Stimulated activated effector memory CD8-positive, alpha-beta T cell treated with anti-CD3 and anti-CD28 coated beads, Interleukin-12 subunit alpha, Interleukin-12 subunit beta, amount 100 ng/mL, for 72 hours (primary cell): ENCODE results near the gene NDUFA8.

Experiments
- ATAC-seq: fragments of 150-1000 bp; cut with Tn5 transposase; 2 replicates; pipeline ENCODE4 v1.10.0; 2021
- DNase-seq, 2 donors: peaks; one replicate each; pipeline ENCODE4 v3.0.0; 2021 to 2022; ENCODE audit warnings: low spot score in 2 of 2
- H3K27ac Mint-ChIP-seq: one replicate; pipeline ENCODE4 v1.8.0; 2022; ENCODE audit warnings: mild to moderate bottlenecking, mixed read lengths
- H3K36me3 Mint-ChIP-seq: one replicate; pipeline ENCODE4 v1.8.0; 2022; ENCODE audit warnings: mild to moderate bottlenecking, mixed read lengths
- H3K4me1 Mint-ChIP-seq: one replicate; pipeline ENCODE4 v1.8.0; 2022; ENCODE audit warnings: mixed read lengths
- H3K4me3 Mint-ChIP-seq: one replicate; pipeline ENCODE4 v1.8.0; 2022; ENCODE audit warnings: mild to moderate bottlenecking, mixed read lengths
- H3K9me3 Mint-ChIP-seq: one replicate; pipeline ENCODE4 v1.8.0; 2022; ENCODE audit warnings: mixed read lengths

NDUFA8 gene

DNA sequence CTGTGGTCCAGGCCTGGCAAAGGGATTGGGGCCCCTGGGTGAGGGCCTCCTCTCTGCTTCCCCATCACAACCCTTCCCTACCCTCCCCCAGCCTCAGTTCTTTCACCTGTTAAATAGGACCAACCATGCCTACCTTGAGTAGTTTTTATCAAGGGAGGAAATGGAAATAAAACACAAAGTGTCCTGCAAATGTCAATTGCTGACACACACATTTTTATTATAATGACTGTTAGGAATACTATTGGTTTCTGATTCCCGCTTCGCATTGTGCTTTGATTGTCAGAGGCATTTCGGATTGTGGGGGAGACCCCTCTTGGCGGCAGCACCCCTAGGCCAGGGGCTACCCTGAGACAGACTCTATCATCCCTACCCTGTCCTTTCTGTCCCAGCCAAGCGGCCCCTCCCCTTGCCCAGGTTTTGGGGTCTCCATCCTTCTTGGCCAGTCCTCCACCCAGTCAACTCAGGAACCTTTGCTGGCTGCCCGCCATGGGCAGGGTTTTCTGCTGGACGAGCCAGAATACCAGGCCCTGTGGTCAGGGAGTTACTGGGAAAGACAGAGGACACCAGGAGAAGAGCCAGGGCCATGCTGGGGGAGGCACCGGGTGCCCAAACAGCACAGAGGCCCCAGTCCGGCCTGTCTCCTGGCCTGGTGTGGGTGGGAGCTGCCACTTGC is 48.0 kb downstream of the NDUFA8 start:
- DNase-seq (no peak), ATAC-seq (no peak)
- Mint-ChIP-seq H3K4me1 (no peaks in the 10 kb centered on the region), H3K4me3 (no peak overlapping the region), H3K27ac (no peak overlapping the region), H3K36me3 (no peaks in the 10 kb centered on the region), H3K9me3 (no peaks in the 10 kb centered on the region)

DNA sequence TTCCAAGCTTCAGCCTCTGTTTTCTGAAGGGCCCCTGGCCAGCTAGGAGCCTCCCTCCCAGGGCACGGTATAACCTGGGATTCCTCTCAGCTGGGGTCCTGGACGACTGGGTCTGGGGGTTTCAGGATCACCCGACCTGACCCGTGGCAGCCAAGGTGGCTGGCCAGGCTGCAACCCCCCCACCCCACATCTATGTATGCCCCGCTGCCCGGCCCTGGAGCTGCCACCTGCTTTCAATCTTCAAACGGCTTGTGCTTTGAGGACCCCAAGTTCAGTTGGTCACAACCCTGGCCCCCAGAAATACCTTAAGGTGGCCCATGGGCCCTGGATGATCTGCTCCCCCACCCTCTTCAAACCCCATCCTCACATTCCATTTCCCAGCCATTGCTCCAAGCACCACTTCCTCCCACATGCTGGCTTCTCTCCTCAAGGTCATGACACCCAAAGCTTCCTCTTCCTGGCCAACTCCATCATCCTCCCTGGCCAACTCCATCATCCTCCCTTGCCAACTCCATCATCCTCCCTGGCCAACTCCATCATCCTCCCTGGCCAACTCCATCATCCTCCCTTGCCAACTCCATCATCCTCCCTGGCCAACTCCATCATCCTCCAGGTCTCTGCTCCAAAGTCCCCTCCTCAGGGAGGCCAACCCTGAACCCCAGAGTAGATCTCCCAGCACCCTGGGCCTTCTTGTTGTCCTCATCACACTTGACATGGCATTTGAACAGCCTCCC is 49.3 kb downstream of the NDUFA8 start:
- no peak for ATAC-seq
- no peak overlapping the region for H3K4me3 Mint-ChIP-seq
- no peak for DNase-seq
- no peaks in the 10 kb centered on the region for H3K4me1 Mint-ChIP-seq
- H3K9me3 Mint-ChIP-seq: no peaks in the 10 kb centered on the region
- peak overlapping the region; percentile 12 for H3K27ac Mint-ChIP-seq
- H3K36me3 Mint-ChIP-seq: no peaks in the 10 kb centered on the region

DNA sequence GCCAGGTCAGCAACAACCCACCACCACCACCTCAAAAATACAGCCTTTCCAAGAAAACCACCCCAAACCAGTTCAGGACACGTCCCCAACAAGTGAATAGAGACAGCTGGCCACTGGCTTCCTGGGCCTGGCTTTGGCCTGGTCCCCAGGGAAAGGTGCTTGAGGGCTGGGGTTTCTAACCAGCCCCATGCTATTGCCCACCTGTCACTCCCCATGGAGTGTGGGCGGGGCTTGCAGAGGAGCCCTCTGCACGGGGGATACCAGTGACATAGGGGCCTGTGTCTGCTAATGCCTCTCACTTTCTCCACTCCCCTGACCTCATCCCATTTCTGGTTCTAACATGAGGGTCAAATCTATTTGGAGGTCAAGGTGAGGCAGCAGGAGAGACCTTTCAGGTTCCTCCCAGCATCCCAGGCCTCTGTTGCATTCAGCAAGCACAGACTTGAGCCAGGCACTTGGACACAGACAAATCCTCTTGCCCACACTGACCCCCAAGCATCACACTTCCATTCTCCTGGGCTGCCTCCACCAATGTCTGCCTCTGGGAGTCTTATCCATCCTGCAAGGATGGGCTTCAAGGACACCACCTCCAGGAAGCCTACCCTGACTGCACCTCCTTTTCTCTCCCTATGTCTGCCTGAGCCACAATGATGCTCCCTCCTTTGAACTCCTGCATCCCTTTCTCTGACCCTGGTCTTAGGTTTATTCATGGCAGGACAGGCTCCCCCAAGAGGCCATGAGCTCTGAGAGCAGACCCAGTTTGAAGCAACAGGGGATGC is 50.4 kb downstream of the NDUFA8 start:
- Mint-ChIP-seq H3K4me1 (no peaks in the 10 kb centered on the region), H3K9me3 (peaks cover 2% of the 10 kb centered on the region), H3K4me3 (no peak overlapping the region), H3K36me3 (no peaks in the 10 kb centered on the region), H3K27ac (no peak overlapping the region)
- DNase-seq (no peak), ATAC-seq (no peak)

DNA sequence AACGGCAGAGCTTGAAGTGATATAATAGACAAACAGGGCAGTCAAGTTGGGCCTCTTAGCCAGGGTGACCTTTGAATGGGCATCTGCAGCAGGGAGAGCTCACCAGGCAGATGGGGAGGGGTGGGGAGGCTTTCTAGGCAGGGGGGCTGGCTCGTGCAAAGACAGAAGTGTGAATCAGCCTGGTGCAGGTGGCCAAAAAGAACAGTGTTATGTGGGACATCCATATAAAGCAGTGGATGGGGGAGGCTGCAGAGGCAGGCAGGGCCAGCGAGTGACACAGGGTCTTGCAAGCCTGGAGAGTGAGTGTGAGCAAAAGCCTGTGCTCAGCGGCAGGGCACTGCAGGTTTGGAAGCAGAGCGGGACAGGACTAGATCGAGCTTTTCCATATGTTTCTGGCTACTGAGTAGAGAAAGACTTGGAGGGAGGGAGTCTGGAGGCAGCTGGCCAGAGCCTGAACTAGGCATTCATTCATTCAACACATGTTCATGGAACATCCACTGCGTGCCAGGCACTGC is 52.2 kb downstream of the NDUFA8 start:
- Mint-ChIP-seq H3K9me3 (peaks cover 7% of the 10 kb centered on the region), H3K36me3 (no peaks in the 10 kb centered on the region), H3K4me1 (no peaks in the 10 kb centered on the region), H3K4me3 (no peak overlapping the region), H3K27ac (no peak overlapping the region)
- DNase-seq (no peak), ATAC-seq (no peak)

GRCh38 chr9:122106576-122106975 is 53.0 kb downstream of the NDUFA8 start:
- H3K4me1 Mint-ChIP-seq: no peaks in the 10 kb centered on the region
- H3K4me3 Mint-ChIP-seq: no peak overlapping the region
- no peak overlapping the region for H3K27ac Mint-ChIP-seq
- no peaks in the 10 kb centered on the region for H3K36me3 Mint-ChIP-seq
- no peak for DNase-seq
- ATAC-seq: no peak
- H3K9me3 Mint-ChIP-seq: peaks cover 7% of the 10 kb centered on the region

DNA sequence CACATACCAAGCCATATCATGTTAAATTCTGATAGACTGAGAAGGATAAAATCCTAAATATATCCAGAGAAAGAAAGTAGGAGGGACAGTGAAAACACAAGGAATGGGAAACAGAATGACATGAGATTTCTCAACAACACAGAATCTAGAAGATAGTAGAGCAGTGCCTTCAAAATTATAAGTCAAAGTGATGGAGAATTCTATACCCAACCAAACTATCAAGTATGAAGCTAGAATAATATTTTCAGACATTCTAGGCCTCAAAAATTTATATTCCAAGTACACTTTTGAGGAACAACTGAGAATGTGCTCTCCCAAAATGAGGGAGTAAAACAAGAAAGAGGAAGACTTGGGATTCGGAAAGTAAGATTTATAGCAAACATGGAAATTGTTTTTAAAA is 55.6 kb downstream of the NDUFA8 start:
- DNase-seq: no peak
- no peak overlapping the region for H3K27ac Mint-ChIP-seq
- no peaks in the 10 kb centered on the region for H3K36me3 Mint-ChIP-seq
- ATAC-seq: no peak
- no peaks in the 10 kb centered on the region for H3K4me1 Mint-ChIP-seq
- H3K9me3 Mint-ChIP-seq: peaks cover 7% of the 10 kb centered on the region
- H3K4me3 Mint-ChIP-seq: no peak overlapping the region

DNA sequence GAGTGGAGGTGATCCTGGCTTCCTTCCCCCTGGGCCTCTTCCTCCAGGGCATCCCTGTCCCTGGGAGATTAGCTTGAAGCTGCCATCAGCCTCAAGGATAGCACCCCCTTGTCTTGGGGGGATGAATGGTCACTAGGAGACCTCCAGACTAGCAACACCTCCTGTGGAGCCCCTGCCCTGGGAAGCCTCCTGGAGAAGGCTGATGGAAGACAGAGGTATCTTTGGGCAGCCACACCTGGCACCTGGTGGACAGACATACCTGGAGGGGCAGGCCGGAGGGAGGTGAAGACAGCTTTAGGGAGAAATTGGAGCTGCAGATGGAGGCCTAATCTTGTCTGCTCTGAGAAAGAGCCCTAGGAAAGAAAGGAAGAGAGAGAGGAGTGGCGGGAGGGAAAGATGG is 57.4 kb downstream of the NDUFA8 start:
- Mint-ChIP-seq H3K4me1 (no peaks in the 10 kb centered on the region), H3K9me3 (peaks cover 7% of the 10 kb centered on the region), H3K27ac (peak overlapping the region; percentile 32), H3K4me3 (no peak overlapping the region), H3K36me3 (no peaks in the 10 kb centered on the region)
- DNase-seq (no peak), ATAC-seq (no peak)

GRCh38 chr9:122100756-122101155 is 58.8 kb downstream of the NDUFA8 start:
- Mint-ChIP-seq H3K36me3 (no peaks in the 10 kb centered on the region), H3K4me1 (no peaks in the 10 kb centered on the region), H3K27ac (no peak overlapping the region), H3K9me3 (peaks cover 7% of the 10 kb centered on the region), H3K4me3 (no peak overlapping the region)
- ATAC-seq (no peak), DNase-seq (no peak)

GRCh38 chr9:122099271-122099869 is 60.2 kb downstream of the NDUFA8 start:
- peak; percentile 69 to 83 for DNase-seq
- Mint-ChIP-seq H3K9me3 (peaks cover 7% of the 10 kb centered on the region), H3K4me3 (no peak overlapping the region), H3K27ac (no peak overlapping the region), H3K4me1 (peaks cover 11% of the 10 kb centered on the region), H3K36me3 (no peaks in the 10 kb centered on the region)
- ATAC-seq: peak; percentile 83

- DNase-seq: no peak
- H3K4me1 Mint-ChIP-seq: peaks cover 23% of the 10 kb centered on the region
- H3K36me3 Mint-ChIP-seq: no peaks in the 10 kb centered on the region
- no peak overlapping the region for H3K4me3 Mint-ChIP-seq
- no peaks in the 10 kb centered on the region for H3K9me3 Mint-ChIP-seq
- no peak for ATAC-seq
- H3K27ac Mint-ChIP-seq: no peak overlapping the region
Measured at GRCh38 chr9:122097679-122098315, 61.8 kb downstream of the NDUFA8 start.

GRCh38 chr9:122096620-122097415 is 62.8 kb downstream of the NDUFA8 start:
- Mint-ChIP-seq H3K4me3 (no peak overlapping the region), H3K4me1 (peaks cover 30% of the 10 kb centered on the region), H3K27ac (peak overlapping the region; percentile 9), H3K9me3 (no peaks in the 10 kb centered on the region), H3K36me3 (no peaks in the 10 kb centered on the region)
- no peak for DNase-seq
- no peak for ATAC-seq

- ATAC-seq: no peak
- H3K9me3 Mint-ChIP-seq: no peaks in the 10 kb centered on the region
- peaks cover 43% of the 10 kb centered on the region for H3K4me1 Mint-ChIP-seq
- H3K4me3 Mint-ChIP-seq: peak overlapping the region; percentile 83
- no peaks in the 10 kb centered on the region for H3K36me3 Mint-ChIP-seq
- DNase-seq: peak; percentile 18 to 76
- no peak overlapping the region for H3K27ac Mint-ChIP-seq
Measured at GRCh38 chr9:122095010-122095767, 64.4 kb downstream of the NDUFA8 start.
